Left lobe of liver (tissue), 2 donors: ENCODE data around the gene DKC1. TPM values are rescaled to one million over a fixed set of nuclear protein-coding genes. Genes with fewer than 3 reads are reported as not detected.
"Not testable (repeated sequence)": the region's sequence is repeated elsewhere in the genome, so short reads cannot be mapped to it uniquely, and the experiment has no call there.

ENCODE experiments used
- ATAC-seq: fragments of 200-7000 bp; cut with Tn5 transposase; one replicate; pipeline ENCODE4 v1.9.1; 2020; ENCODE audit warnings: mild to moderate bottlenecking, moderate library complexity
- DNase-seq: peaks from one replicate; pipeline ENCODE4 v3.0.0-alpha.2; 2020; ENCODE audit warnings: low spot score
- total RNA-seq: library from RNA; stranded (reverse); gene quantifications from one replicate; pipeline ENCODE4 v1.2.1, GENCODE V29; 2021
- donor health status: DM: no; HTN: no; CAD: no; lungs with moderate emphysema.
- donor health status: DM: no; HTN: yes; CAD: no.

The DKC1 gene
- total RNA-seq, 1 donor from 2014 or later = 9.6 TPM

GRCh38 chrX:154815274-154815818 lies 52.7 kb downstream of the DKC1 start:
- ATAC-seq = peak; percentile 75
- DNase-seq = no peak

- DNase-seq, ATAC-seq: not testable (repeated sequence)
Measured at GRCh38 chrX:154816326-154816898, 53.7 kb downstream of the DKC1 start.

GRCh38 chrX:154817048-154817618 lies 54.5 kb downstream of the DKC1 start:
- ATAC-seq, DNase-seq: not testable (repeated sequence)

- no peak for DNase-seq
- no peak for ATAC-seq
Measured at GRCh38 chrX:154818916-154819770, 56.5 kb downstream of the DKC1 start.

GRCh38 chrX:154819771-154820341 lies 57.2 kb downstream of the DKC1 start:
- DNase-seq = no peak
- no peak for ATAC-seq

- DNase-seq = no peak
- ATAC-seq = no peak
Measured at GRCh38 chrX:154821523-154821922, 58.9 kb downstream of the DKC1 start.

GRCh38 chrX:154822029-154822428 lies 59.4 kb downstream of the DKC1 start:
- ATAC-seq = no peak
- no peak for DNase-seq

GRCh38 chrX:154824638-154825037 lies 62.0 kb downstream of the DKC1 start:
- ATAC-seq = no peak
- DNase-seq = no peak

- DNase-seq = not testable (repeated sequence)
Measured at GRCh38 chrX:154825586-154825985, 62.9 kb downstream of the DKC1 start.

More at GRCh38 chrX:154825586-154825985, 62.9 kb downstream of the DKC1 start:
- not testable (repeated sequence) for ATAC-seq

Other genes starting within 250 kb of the DKC1 start
- gene FAM3A, start 246.6 kb upstream of the DKC1 start, total RNA-seq = 35.3 TPM
- gene G6PD, start 216.0 kb upstream of the DKC1 start, total RNA-seq = 5.6 TPM
- 69.0 TPM for gene IKBKG, start 215.2 kb upstream of the DKC1 start, total RNA-seq
- gene CTAG1A, start 177.7 kb upstream of the DKC1 start, total RNA-seq = not detected
- gene CTAG1B, start 143.6 kb upstream of the DKC1 start, total RNA-seq = not detected
- not detected for gene CTAG2, start 109.3 kb upstream of the DKC1 start, total RNA-seq
- gene GAB3, start 11.8 kb upstream of the DKC1 start, total RNA-seq = 0.73 TPM
- gene MPP1, start 42.6 kb downstream of the DKC1 start, total RNA-seq = 22.9 TPM
- gene SMIM9, start 71.8 kb downstream of the DKC1 start, total RNA-seq = not detected
- gene F8A1, start 123.5 kb downstream of the DKC1 start, total RNA-seq = 17.3 TPM